Trophoblast cell (in vitro differentiated cells and primary cell): Measurements from ENCODE around the gene ERLEC1.

Source experiments
- DNase-seq, 2 donors: peaks; one replicate each; pipeline ENCODE4 v3.0.0-alpha.2; 2016
- H2AFZ ChIP-seq: 2 replicates; pipeline ENCODE4 v1.6.1; 2013; ENCODE audit warnings: low read length, moderate library complexity, mild to moderate bottlenecking; ENCODE audit not compliant: insufficient read depth, poor library complexity
- H2AK5ac ChIP-seq: 2 replicates; pipeline ENCODE4 v1.6.1; 2013; ENCODE audit warnings: mild to moderate bottlenecking, low read length
- H2BK120ac ChIP-seq: 2 replicates; pipeline ENCODE4 v1.6.1; 2013; ENCODE audit warnings: low read length, mild to moderate bottlenecking, moderate library complexity; ENCODE audit not compliant: insufficient read depth, poor library complexity
- H2BK12ac ChIP-seq: 2 replicates; pipeline ENCODE4 v1.6.1; 2013; ENCODE audit warnings: mild to moderate bottlenecking, low read length, moderate library complexity
- H2BK5ac ChIP-seq: 2 replicates; pipeline ENCODE4 v1.6.1; 2013; ENCODE audit warnings: low read length, low read depth, moderate library complexity, mild to moderate bottlenecking; ENCODE audit not compliant: poor library complexity
- H3K14ac ChIP-seq: 2 replicates; pipeline ENCODE4 v1.6.1; 2013; ENCODE audit warnings: mild to moderate bottlenecking, low read length
- H3K18ac ChIP-seq: 2 replicates; pipeline ENCODE4 v1.6.1; 2013; ENCODE audit warnings: mild to moderate bottlenecking, low read length
- H3K23ac ChIP-seq: 2 replicates; pipeline ENCODE4 v1.6.1; 2013; ENCODE audit warnings: low read length
- H3K27ac ChIP-seq: 2 replicates; pipeline ENCODE4 v1.5.1; 2013; ENCODE audit warnings: low read depth, mild to moderate bottlenecking, inconsistent platforms, low read length, moderate library complexity
- H3K27me3 ChIP-seq: 2 replicates; pipeline ENCODE4 v1.6.1; 2013; ENCODE audit warnings: inconsistent platforms, mild to moderate bottlenecking, low read length, moderate library complexity; ENCODE audit not compliant: insufficient read depth
- H3K36me3 ChIP-seq, 2 experiments: 1 replicate in 1 of 2; 2 replicates in 1 of 2; pipeline ENCODE4 v1.6.1; 2013; ENCODE audit warnings: low read length in 2 of 2, mild to moderate bottlenecking in 2 of 2, moderate library complexity in 1 of 2; ENCODE audit not compliant: insufficient read depth in 2 of 2, control insufficient read depth in 1 of 2
- H3K4ac ChIP-seq: 2 replicates; pipeline ENCODE4 v1.6.1; 2013; ENCODE audit warnings: low read depth, mild to moderate bottlenecking, low read length, moderate library complexity
- H3K4me1 ChIP-seq, 2 experiments: 1 replicate in 1 of 2; 2 replicates in 1 of 2; pipeline ENCODE4 v1.6.1; 2013; ENCODE audit warnings: low read length in 2 of 2, mild to moderate bottlenecking in 2 of 2, moderate library complexity in 1 of 2; ENCODE audit not compliant: insufficient read depth in 2 of 2, control insufficient read depth in 1 of 2
- H3K4me2 ChIP-seq: 2 replicates; pipeline ENCODE4 v1.6.1; 2013; ENCODE audit warnings: inconsistent platforms, mild to moderate bottlenecking, low read length, moderate library complexity
- H3K4me3 ChIP-seq: 2 replicates; pipeline ENCODE4 v1.5.1; 2013; ENCODE audit warnings: mild to moderate bottlenecking, low read depth, low read length, inconsistent platforms
- H3K79me1 ChIP-seq: one replicate; pipeline ENCODE4 v1.6.1; 2013; ENCODE audit warnings: low read length
- H3K79me2 ChIP-seq: 2 replicates; pipeline ENCODE4 v1.6.1; 2013; ENCODE audit warnings: low read length, mild to moderate bottlenecking; ENCODE audit not compliant: control insufficient read depth, insufficient read depth, poor library complexity
- H3K9ac ChIP-seq: 2 replicates; pipeline ENCODE4 v1.6.1; 2013; ENCODE audit warnings: mild to moderate bottlenecking, low read length
- H3K9me3 ChIP-seq: 2 replicates; pipeline ENCODE4 v1.6.1; 2013; ENCODE audit warnings: low read depth, mild to moderate bottlenecking, control low read depth, inconsistent platforms, low read length; ENCODE audit not compliant: insufficient read depth
- H4K12ac ChIP-seq: 2 replicates; pipeline ENCODE4 v1.6.1; 2013; ENCODE audit warnings: low read depth, mild to moderate bottlenecking, low read length, moderate library complexity
- H4K8ac ChIP-seq: 2 replicates; pipeline ENCODE4 v1.6.1; 2013; ENCODE audit warnings: low read depth, mild to moderate bottlenecking, low read length, moderate library complexity
- H4K91ac ChIP-seq: one replicate; pipeline ENCODE4 v1.6.1; 2013; ENCODE audit warnings: low read depth, mild to moderate bottlenecking, low read length, moderate library complexity
- WGBS: extraction: QIAGEN DNeasy Blood & Tissue Kit; methylation state at CpG from one replicate; pipeline ENCODE4 v1.1.7; 2013; ENCODE audit warnings: missing lambda C conversion rate; ENCODE audit not compliant: insufficient read length, insufficient coverage; ENCODE audit errors: extremely low coverage; 5-methylcytosine and 5-hydroxymethylcytosine counted together

ERLEC1 gene

DNA sequence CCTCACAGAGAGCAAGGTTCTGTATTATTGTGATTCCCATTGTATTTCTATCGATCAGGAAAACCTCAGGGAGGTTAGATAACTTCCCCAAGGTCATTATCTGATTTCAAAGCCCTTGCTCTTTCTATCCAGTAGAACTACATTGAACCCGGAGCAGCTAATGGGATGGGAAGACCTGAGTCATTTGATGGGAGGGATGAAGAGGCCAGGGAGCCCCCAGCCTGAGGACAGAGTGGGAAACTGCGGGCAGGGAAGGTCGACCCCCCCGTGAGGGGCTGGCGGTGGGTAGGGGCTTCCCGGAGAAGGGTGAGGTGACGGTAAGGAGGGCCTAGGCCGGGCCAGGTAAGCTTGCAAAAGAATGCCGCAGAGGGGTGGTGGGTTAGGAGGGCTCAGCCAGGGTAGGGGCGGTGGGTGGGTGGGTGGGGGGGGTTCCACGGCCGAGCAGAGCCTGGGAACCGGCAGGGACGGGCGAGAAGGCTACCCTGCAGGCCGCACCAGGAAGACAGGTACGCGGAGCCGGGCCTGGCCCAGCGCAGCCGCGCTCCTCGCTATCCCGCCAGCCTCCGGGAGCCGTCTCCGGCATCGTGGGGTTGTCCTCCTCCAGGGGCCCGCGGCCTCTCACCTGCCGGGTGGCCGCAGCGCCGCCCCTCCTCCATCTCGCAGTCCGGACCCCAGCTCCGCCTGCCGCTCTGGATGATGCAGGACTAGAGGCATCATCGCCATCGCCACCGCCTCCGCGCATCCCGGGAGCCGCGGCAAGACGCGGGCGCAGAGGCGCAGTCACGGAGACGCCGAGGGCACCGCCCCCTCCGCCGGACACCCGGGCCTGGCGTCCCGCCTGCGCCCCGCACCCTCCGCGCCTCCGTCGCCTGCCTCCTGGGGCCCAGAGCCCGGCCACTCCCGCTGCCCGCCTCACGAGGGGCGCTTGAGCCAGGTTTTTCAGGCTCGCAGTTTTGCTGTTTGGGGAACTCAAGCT is 72.7 kb downstream of the ERLEC1 start, which contains the start of gene GPR75:
Gene GPR75 (minus strand): TSS at position 762 of the 976 bp plus-strand sequence. CDS start 5,211 bp downstream, outside the sequence.
- Histone ChIP-seq H2BK5ac (no peak within 1 kb of the TSS), H2AFZ (peak within 1 kb of the TSS; percentile 6)
- WGBS: no CpG with 5 or more reads among the region's 72 CpGs

DNA sequence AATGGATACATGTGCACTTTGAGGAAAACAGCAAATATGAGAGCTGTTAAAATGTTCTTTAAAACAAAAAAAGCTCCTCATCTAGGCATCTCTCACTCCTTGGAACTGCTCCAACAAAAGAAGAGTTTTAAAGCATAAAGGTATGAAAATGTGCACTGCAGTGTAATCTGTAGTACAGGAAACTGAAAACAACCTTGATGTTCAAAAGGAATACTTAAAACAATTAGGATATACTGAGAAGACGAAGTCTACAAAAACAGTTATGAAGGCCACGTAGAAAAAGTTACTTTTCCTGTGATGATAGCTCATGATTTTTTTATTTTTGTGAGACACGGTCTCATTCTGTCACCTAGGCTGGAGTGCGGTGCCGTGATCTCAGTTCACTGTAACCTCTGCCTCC is 75.0 kb downstream of the ERLEC1 start:
- H2BK12ac ChIP-seq: no peak overlapping the region
- no peak overlapping the region for H4K12ac ChIP-seq
- no peaks in the 10 kb centered on the region for H3K79me2 ChIP-seq
- no CpG with 5 or more reads among the region's 5 CpGs for WGBS
- H3K27me3 ChIP-seq: no peaks in the 10 kb centered on the region
- H2BK120ac ChIP-seq: no peak overlapping the region
- DNase-seq: no peak
- H3K36me3 ChIP-seq: peaks cover 8 to 11% of the 10 kb centered on the region in 2 experiments
- H3K27ac ChIP-seq: no peak overlapping the region
- no peak overlapping the region for H3K14ac ChIP-seq
- H3K18ac ChIP-seq: no peak overlapping the region
- no peak overlapping the region for H2AK5ac ChIP-seq
- H4K8ac ChIP-seq: no peak overlapping the region
- H3K4me1 ChIP-seq: peaks cover 5 to 12% of the 10 kb centered on the region in 2 experiments
- H3K23ac ChIP-seq: no peak overlapping the region
- H4K91ac ChIP-seq: no peak overlapping the region
- peaks cover 2% of the 10 kb centered on the region for H3K79me1 ChIP-seq
- H3K4ac ChIP-seq: no peak overlapping the region
- no peak overlapping the region for H3K4me2 ChIP-seq
- H2BK5ac ChIP-seq: no peak overlapping the region
- no peak overlapping the region for H3K4me3 ChIP-seq
- no peak overlapping the region for H2AFZ ChIP-seq
- H3K9me3 ChIP-seq: no peaks in the 10 kb centered on the region
- no peak overlapping the region for H3K9ac ChIP-seq

More for the DNA sequence above, 72.7 kb downstream of the ERLEC1 start, which contains the start of gene GPR75:
- H3K9me3 ChIP-seq: no peaks in the 10 kb centered on the region
- peaks cover 8 to 12% of the 10 kb centered on the region in 2 experiments for H3K36me3 ChIP-seq
- H3K14ac ChIP-seq: no peak within 1 kb of the TSS
- no peak for DNase-seq
- peak within 1 kb of the TSS; percentile 67 for H3K4me2 ChIP-seq
- no peak within 1 kb of the TSS for H3K23ac ChIP-seq
- H3K27ac ChIP-seq: no peak within 1 kb of the TSS
- H2AK5ac ChIP-seq: no peak within 1 kb of the TSS
- no peaks in the 10 kb centered on the region for H3K79me1 ChIP-seq
- H4K91ac ChIP-seq: no peak within 1 kb of the TSS
- H3K18ac ChIP-seq: peak within 1 kb of the TSS; percentile 53
- H3K27me3 ChIP-seq: no peaks in the 10 kb centered on the region
- H3K9ac ChIP-seq: no peak within 1 kb of the TSS
- peak within 1 kb of the TSS; percentile 80 for H4K12ac ChIP-seq
- peaks cover 0 to 3% of the 10 kb centered on the region in 2 experiments for H3K4me1 ChIP-seq
- no peak within 1 kb of the TSS for H2BK120ac ChIP-seq
- H3K4ac ChIP-seq: no peak within 1 kb of the TSS
- no peaks in the 10 kb centered on the region for H3K79me2 ChIP-seq
- H4K8ac ChIP-seq: no peak within 1 kb of the TSS
- peak within 1 kb of the TSS; percentile 44 for H3K4me3 ChIP-seq
- peak within 1 kb of the TSS; percentile 49 for H2BK12ac ChIP-seq

DNA sequence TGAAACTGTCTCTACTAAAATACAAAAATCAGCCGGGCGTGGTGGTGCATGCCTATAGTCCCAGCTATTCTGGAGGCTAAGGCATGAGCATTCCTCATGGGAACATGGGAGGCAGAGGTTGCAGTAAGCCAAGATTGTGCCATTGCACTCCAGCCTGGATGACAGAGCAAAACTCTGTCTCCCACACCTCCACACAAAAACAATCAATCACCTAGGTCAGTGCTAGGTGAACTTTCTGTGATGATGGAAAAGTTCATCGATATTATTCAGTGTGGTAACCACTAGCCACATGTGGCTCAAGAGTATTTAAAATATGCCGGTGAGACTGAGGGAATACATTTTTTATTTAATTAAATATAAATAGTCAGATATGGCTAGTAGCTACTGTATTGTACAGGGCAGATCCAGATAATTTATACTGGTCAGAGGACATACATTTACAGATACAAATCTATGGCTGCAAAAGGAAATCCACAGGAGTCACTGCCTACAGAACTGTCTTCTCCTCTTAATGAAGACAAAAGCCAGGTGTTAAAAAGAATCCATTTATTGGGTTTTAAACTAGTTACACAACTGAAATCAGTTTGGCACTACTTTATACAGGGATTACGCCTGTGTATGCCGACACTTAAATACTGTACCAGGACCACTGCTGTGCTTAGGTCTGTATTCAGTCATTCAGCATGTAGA is 76.8 kb downstream of the ERLEC1 start:
- Histone ChIP-seq H3K4me1 (peaks cover 5 to 12% of the 10 kb centered on the region in 2 experiments), H3K79me2 (no peaks in the 10 kb centered on the region), H3K4me2 (no peak overlapping the region), H4K12ac (no peak overlapping the region), H3K18ac (no peak overlapping the region), H3K23ac (no peak overlapping the region), H3K9ac (no peak overlapping the region), H4K8ac (no peak overlapping the region), H3K36me3 (peaks cover 12 to 15% of the 10 kb centered on the region in 2 experiments), H3K27me3 (no peaks in the 10 kb centered on the region), H4K91ac (no peak overlapping the region), H3K27ac (no peak overlapping the region), H2AK5ac (no peak overlapping the region), H3K4ac (no peak overlapping the region), H3K79me1 (peaks cover 2% of the 10 kb centered on the region), H3K4me3 (no peak overlapping the region), H2BK12ac (no peak overlapping the region), H2BK120ac (no peak overlapping the region), H2AFZ (no peak overlapping the region), H3K9me3 (no peaks in the 10 kb centered on the region), H2BK5ac (no peak overlapping the region), H3K14ac (no peak overlapping the region)
- WGBS: no CpG with 5 or more reads among the region's 6 CpGs
- no peak for DNase-seq

DNA sequence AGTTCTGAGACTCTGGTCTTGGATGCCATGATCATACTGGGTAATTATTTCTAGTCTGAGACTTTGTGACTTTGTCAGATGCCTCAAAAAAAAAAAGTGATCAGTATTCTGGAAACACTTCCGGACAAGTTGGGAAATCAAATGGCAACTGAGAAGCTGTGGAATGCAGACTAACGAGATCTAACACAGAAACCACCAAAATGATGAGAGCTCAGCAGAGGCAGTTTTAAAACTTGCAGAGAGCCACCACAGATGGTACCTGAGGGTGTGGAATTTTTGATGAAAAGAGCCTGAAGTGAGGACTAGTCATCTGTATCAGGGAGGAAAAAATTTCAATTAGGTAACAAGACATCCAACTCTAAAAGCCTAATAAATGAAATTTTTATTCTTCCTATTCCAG is 78.4 kb downstream of the ERLEC1 start:
- H4K91ac ChIP-seq: no peak overlapping the region
- WGBS: no CpG with 5 or more reads among the region's 2 CpGs
- no peak overlapping the region for H2BK120ac ChIP-seq

More for the DNA sequence above, 78.4 kb downstream of the ERLEC1 start:
- peak; percentile 78 to 95 for DNase-seq
- no peak overlapping the region for H3K18ac ChIP-seq
- H3K4me3 ChIP-seq: no peak overlapping the region
- H4K8ac ChIP-seq: no peak overlapping the region
- no peaks in the 10 kb centered on the region for H3K9me3 ChIP-seq
- no peak overlapping the region for H2AFZ ChIP-seq
- H3K36me3 ChIP-seq: peaks cover 8 to 10% of the 10 kb centered on the region in 2 experiments
- H3K4me1 ChIP-seq: peaks cover 5 to 8% of the 10 kb centered on the region in 2 experiments
- H3K4me2 ChIP-seq: peak overlapping the region; percentile 36
- H3K79me1 ChIP-seq: peaks cover 2% of the 10 kb centered on the region
- no peak overlapping the region for H3K9ac ChIP-seq
- no peaks in the 10 kb centered on the region for H3K27me3 ChIP-seq
- no peak overlapping the region for H3K23ac ChIP-seq
- H3K27ac ChIP-seq: peak overlapping the region; percentile 70
- H3K14ac ChIP-seq: no peak overlapping the region
- no peak overlapping the region for H2AK5ac ChIP-seq
- H3K79me2 ChIP-seq: no peaks in the 10 kb centered on the region
- H3K4ac ChIP-seq: no peak overlapping the region
- H2BK5ac ChIP-seq: no peak overlapping the region
- H4K12ac ChIP-seq: no peak overlapping the region
- H2BK12ac ChIP-seq: no peak overlapping the region
